HG02588 (cell line): ENCODE measurements around the gene PI3.

Source experiments
- ATAC-seq: cut with Tn5 transposase; IDR thresholded peaks from one replicate; pipeline ENCODE4 v1.9.1; 2021; ENCODE audit warnings: mild to moderate bottlenecking, moderate library complexity; ENCODE audit not compliant: unreplicated experiment

The PI3 gene

GRCh38 chr20:45183084-45183483, 8.4 kb downstream of the PI3 start:
- no peak for ATAC-seq

DNA sequence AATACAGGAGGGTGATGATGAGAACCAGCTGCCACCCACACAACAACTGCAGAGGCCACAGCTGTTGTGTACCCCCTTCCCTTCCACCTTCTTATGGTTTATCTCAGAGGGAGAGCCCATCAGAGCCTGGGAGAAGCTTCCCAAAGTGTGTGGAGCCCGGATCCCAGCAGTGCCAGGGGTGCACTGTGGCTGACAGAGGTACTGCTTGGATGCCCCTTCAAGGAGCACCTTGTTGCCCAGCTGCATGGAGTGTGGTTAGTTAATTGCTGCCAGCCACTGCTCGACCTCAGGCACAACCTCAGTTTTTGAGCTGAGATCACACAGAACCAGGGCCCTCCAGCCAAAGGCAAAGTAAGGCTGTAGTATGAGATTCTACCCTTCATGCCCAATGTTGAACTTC, 13.0 kb downstream of the PI3 start:
- no peak for ATAC-seq

DNA sequence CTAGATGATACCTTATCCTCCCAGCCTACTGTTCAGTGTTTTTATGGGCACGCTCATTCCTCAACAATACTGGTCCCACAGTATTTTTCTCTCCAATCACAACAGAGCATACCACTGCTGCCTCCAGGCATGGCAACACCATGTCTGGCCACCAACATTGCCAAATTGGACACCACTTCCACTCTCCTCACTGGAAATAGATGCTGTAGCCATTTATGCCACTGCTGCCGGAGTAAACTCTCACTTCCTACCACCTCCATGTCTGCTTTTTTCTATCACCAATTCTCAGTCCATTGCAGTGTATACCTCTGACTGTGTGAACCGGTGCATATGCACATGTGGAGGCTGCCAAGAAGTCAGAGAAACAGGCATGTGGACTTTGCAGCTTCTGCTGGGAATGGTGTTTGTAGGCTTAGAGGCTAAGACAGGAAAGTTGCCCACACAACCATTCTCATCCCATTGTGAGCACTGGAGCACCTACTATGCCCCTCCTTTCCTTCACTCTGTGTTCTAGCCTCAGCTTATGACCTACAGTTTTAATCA, 14.4 kb downstream of the PI3 start:
- ATAC-seq = no peak

DNA sequence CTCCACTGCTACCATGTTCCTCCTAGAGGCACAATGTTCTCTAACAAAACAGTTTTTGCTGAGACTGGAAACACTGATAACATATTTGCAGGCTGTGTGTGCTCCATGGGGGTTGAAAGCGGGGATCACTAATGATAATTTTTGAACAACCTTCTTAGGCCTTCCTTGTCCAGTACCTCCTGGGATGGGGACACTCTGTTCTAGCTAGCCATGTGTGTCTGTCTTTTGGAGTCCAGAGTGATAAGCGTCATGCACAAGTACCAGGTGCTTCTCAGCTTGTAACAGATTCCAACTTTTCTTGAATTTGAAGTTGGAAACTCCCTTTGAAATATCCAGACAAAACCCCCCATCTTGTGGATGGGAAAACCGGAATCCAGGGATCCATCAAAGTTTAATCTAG, 15.2 kb downstream of the PI3 start:
- no peak for ATAC-seq

GRCh38 chr20:45191926-45192325, 17.2 kb downstream of the PI3 start:
- ATAC-seq = no peak

GRCh38 chr20:45193331-45193730, 18.6 kb downstream of the PI3 start:
- no peak for ATAC-seq

DNA sequence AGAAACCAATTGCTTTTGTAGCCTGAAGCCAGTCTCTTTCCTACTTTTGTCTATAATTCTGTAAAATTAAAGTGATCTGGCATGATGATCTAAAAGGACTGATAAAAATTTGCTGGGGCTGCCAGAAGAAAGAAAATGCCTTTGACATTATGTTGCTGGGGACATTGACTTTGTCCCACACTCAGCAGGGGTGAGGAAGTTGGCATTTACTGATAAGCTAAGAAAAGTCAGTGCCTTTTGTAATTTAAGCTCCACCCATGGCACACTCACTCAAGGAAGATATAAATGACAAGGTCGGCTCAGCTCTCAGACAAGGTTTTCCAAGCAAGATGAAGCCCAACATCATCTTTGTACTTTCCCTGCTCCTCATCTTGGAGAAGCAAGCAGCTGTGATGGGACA, 32.0 kb downstream of the PI3 start, which contains the start of gene SEMG1:
SEMG1 (plus strand) TSS at position 309 of the 400 bp plus-strand sequence; CDS start at position 330, 21 bp downstream.
- ATAC-seq = no peak

DNA sequence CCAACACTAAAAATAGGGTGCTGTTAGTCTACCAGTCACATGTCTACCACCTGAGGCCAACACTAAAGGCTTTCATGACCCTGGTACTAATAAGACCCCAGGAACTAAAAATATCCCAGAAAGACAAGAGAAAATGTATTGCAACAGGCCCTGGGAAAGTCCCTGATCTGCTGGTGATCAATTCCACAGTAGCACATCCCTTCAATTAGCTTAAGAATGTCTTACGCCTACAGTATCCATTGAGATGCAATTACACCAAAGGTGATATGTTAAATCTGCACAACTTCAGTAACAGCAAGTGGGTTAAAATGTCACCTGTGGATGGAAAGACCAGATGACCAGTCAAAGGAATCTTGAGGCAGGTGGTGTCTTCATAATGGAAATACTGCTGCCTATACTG, 35.2 kb downstream of the PI3 start:
- no peak for ATAC-seq

DNA sequence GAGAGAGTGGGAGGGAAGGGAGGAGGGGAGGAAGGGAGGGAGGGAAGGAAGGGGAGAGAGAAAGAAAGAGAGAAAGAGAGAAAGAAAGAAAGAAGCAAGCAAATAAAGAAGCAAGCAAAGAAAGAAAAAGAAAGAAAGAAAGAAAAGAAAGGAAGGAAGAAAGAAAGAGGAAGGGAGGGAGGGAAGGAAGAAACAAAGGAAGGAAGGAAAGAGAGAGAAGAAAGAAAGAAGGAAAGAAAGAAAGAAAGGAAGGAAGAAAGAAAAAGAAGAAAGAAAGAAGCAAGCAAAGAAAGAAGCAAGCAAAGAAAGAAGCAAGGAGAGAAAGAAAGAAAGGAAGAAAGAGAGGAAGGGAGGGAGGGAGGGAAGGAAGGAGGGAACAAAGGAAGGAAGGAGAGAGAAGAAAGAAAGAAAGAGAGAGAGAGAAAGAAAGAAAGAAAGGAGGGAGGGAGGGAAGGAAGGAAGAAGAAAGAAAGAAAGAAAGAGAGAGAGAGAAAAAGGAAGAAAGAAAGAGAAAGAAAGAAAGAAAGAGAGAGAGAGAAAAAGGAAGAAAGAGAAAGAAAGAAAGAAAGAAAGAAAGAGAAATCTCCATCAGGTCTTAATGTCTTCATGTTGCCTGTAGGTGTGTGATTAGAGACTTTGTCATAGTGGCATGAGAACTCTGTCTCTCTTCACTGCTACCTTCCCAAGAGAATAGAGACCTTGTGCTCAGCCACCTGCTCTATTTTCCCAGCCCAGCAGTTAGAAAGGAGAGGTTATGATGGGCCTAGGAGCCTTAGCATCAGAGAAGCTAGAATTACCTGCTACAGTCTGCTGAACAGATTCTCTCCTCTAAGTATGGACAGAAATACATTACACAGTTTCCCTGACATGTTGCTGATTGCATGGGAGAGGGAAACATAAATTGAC, 37.1 kb downstream of the PI3 start:
- ATAC-seq = no peak

- ATAC-seq = no peak
These were observed 38.1 kb downstream of the PI3 start for GRCh38 chr20:45212836-45213235.

DNA sequence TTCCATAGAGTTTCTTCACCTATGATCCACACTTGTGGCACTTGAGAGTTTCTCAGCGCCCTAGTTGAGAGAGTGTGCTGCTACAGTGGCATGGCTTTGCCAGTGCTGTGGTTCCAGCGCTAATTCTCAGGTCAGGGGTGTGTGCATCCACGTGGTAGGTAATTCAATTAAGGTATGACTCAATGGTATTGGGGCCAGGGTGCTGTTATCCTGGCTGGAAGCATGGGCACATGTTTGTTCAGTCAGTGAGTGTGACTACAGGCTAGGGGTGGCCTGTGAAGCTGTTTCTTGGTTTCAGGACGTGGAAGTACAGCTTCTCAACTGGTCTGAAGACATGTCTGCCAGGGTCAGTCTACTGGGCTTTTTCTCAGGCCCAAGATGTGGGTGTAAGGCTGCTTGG, 43.4 kb downstream of the PI3 start:
- ATAC-seq = no peak

GRCh38 chr20:45218636-45219035, 43.9 kb downstream of the PI3 start:
- no peak for ATAC-seq

GRCh38 chr20:45221076-45221475, 46.4 kb downstream of the PI3 start, which contains the start of gene SEMG2:
SEMG2 (plus strand) TSS chr20:45221373; CDS start chr20:45221390, 17 bp downstream.
- ATAC-seq = no peak

GRCh38 chr20:45223136-45223535, 48.4 kb downstream of the PI3 start:
- no peak for ATAC-seq
